Endothelial cell of umbilical vein (primary cell): Measurements from ENCODE around the gene CEP162. TPM values are rescaled to one million over a fixed set of nuclear protein-coding genes. Genes with fewer than 3 reads are reported as not detected.
"Not testable (repeated sequence)": the region's sequence is repeated elsewhere in the genome, so short reads cannot be mapped to it uniquely, and the experiment has no call there.

ENCODE experiments used
- BruUV-seq: library from RNA; stranded (reverse); fragments of 400-500 nt; replicated peaks from 2 replicates; lab custom pipeline; 2021; lab: Mats Ljungman, UMichigan
- CTCF ChIA-PET: fragments of 300-600, 350-600 bp; sonication (Branson Sonifier 250); formaldehyde crosslinking; loops from one replicate; lab custom pipeline; 2021; ENCODE audit warnings: antibody characterized with exemption, inconsistent platforms; lab: Charles Lee
- POLR2A ChIA-PET: fragments of 300-600, 350-600 bp; sonication (Branson Sonifier 250); formaldehyde crosslinking; loops from one replicate; lab custom pipeline; 2021; ENCODE audit warnings: antibody characterized with exemption, inconsistent platforms; lab: Charles Lee
- DNase-seq: peaks from one replicate; pipeline ENCODE4 v3.0.0-alpha.2; 2011; ENCODE audit warnings: low read depth, low spot score
- FAIRE-seq: peaks from 2 replicates; lab custom pipeline; 2011; peaks lifted over from hg19 to GRCh38; lab: Jason Lieb, UNC
- H2AFZ ChIP-seq: 2 replicates; pipeline ENCODE4 v1.6.0; 2012; ENCODE audit warnings: low read depth, low read length, control low read depth, inconsistent platforms
- H3K27ac ChIP-seq: 2 replicates; pipeline ENCODE4 v1.5.1; 2011; ENCODE audit warnings: low read depth, mild to moderate bottlenecking, control low read depth, low read length, moderate library complexity; ENCODE audit not compliant: insufficient read depth
- H3K27me3 ChIP-seq, 2 experiments: 2 replicates each; pipeline versions ENCODE4 v1.6.0 to v1.6.1; 2011; ENCODE audit warnings: low read length in 2 of 2, mixed read lengths in 1 of 2; ENCODE audit not compliant: control insufficient read depth in 2 of 2, insufficient read depth in 2 of 2
- H3K36me3 ChIP-seq, 2 experiments: 2 replicates in 1 of 2; 3 replicates in 1 of 2; pipeline ENCODE4 v1.5.1; 2011; ENCODE audit warnings: low read length in 2 of 2, mild to moderate bottlenecking in 1 of 2, moderate library complexity in 1 of 2; ENCODE audit not compliant: control insufficient read depth in 2 of 2, insufficient read depth in 2 of 2; ENCODE audit errors: extremely low read depth in 1 of 2
- H3K4me1 ChIP-seq: 3 replicates; pipeline ENCODE4 v1.5.1; 2011; ENCODE audit warnings: mild to moderate bottlenecking, low read length; ENCODE audit not compliant: control insufficient read depth, insufficient read depth; ENCODE audit errors: extremely low read depth
- H3K4me2 ChIP-seq: 2 replicates; pipeline ENCODE4 v1.6.1; 2011; ENCODE audit warnings: low read length, control low read depth, mixed read lengths; ENCODE audit not compliant: insufficient read depth
- H3K4me3 ChIP-seq, 3 experiments: fragments of 200-600 bp in 1 of 3; sonication (generic), shearing (Covaris generic) in 1 of 3; replicated peaks in 1 of 3; 2 replicates each; pipeline ENCODE4 v1.5.1; 2011 to 2016; ENCODE audit warnings: control low read depth in 3 of 3, low read length in 3 of 3, mild to moderate bottlenecking in 2 of 3, inconsistent platforms in 1 of 3, low read depth in 1 of 3, moderate library complexity in 1 of 3; ENCODE audit not compliant: insufficient read depth in 1 of 3
- H3K79me2 ChIP-seq: 2 replicates; pipeline ENCODE4 v1.6.0; 2012; ENCODE audit warnings: low read length, inconsistent platforms; ENCODE audit not compliant: control insufficient read depth, insufficient read depth
- H3K9ac ChIP-seq: replicated peaks from 2 replicates; pipeline ENCODE3; 2011; ENCODE audit warnings: low read length, control low read depth; ENCODE audit not compliant: insufficient read depth; ENCODE audit errors: extremely low read depth
- H3K9me1 ChIP-seq: replicated peaks from 3 replicates; pipeline ENCODE4 v1.6.0; 2011; ENCODE audit warnings: mild to moderate bottlenecking, low read length; ENCODE audit not compliant: control insufficient read depth, insufficient read depth; ENCODE audit errors: extremely low read depth
- H3K9me3 ChIP-seq: replicated peaks from 2 replicates; pipeline ENCODE4 v1.5.1; 2012; ENCODE audit warnings: low read length, inconsistent platforms; ENCODE audit not compliant: control insufficient read depth, insufficient read depth
- H4K20me1 ChIP-seq: replicated peaks from 2 replicates; pipeline ENCODE3; 2011; ENCODE audit warnings: mild to moderate bottlenecking, low read length; ENCODE audit not compliant: control insufficient read depth, insufficient read depth; ENCODE audit errors: extremely low read depth
- EZH2 ChIP-seq: IDR thresholded peaks from 2 replicates; pipeline ENCODE4 v1.6.1; 2012; ENCODE audit warnings: borderline replicate concordance, low read depth, mild to moderate bottlenecking, moderate library complexity, low read length, inconsistent platforms; ENCODE audit not compliant: severe bottlenecking
- FOS ChIP-seq: IDR thresholded peaks from 2 replicates; pipeline ENCODE4 v1.6.1; 2011; ENCODE audit warnings: mild to moderate bottlenecking, low read length, moderate library complexity, borderline replicate concordance; ENCODE audit not compliant: insufficient read depth
- GATA2 ChIP-seq: IDR thresholded peaks from 2 replicates; pipeline ENCODE4 v1.7.0; 2011; ENCODE audit warnings: low read depth, mild to moderate bottlenecking, moderate library complexity, mixed read lengths, low read length; ENCODE audit not compliant: insufficient read length, insufficient read depth
- JUN ChIP-seq: IDR thresholded peaks from 2 replicates; pipeline ENCODE4 v1.6.1; 2011; ENCODE audit warnings: borderline replicate concordance, low read depth; ENCODE audit not compliant: insufficient read length, insufficient read depth
- POLR2A ChIP-seq: IDR thresholded peaks from 2 replicates; pipeline ENCODE4 v1.6.1; 2012; ENCODE audit warnings: low read depth, mild to moderate bottlenecking, control low read depth, low read length
- dilution Hi-C: fragments of 300-500 bp; cut with MboI; formaldehyde crosslinking; loops from one replicate; pipeline ENCODE4 v1.15.0; 2019; ENCODE audit warnings: low sequenced_read_pairs; ENCODE audit not compliant: extremely low pct_ligation_motif_present
- intact Hi-C: fragments of 100-400 bp; cut with micrococcal nuclease; formaldehyde crosslinking; loops from one replicate; pipeline ENCODE4 v1.10.0; 2022
- polyA plus RNA-seq, 4 experiments: library from polyadenylated mRNA; depleted of rRNA in 3 of 4; stranded (reverse) in 3 of 4; unstranded in 1 of 4; fragments of >200 nt; gene quantifications; 2 replicates each; pipeline versions ENCODE4 v1.2.1 to v1.2.3, GENCODE V29; 2011 to 2012; ENCODE audit warnings: missing spikeins in 1 of 4
- total RNA-seq: library from RNA; stranded (reverse); gene quantifications from 2 replicates; pipeline ENCODE4 v1.2.3, GENCODE V29; 2021

Gene CEP162
- total and polyA plus RNA-seq, 2 donors (not counting 3 experiments of a cell fraction or from before 2014, with no cell fraction given) = 0.79 to 10.8 TPM

GRCh38 chr6:84191802-84192201 is 35.6 kb downstream of the CEP162 start:
- ChIA-PET POLR2A (no interaction called here), CTCF (no interaction called here)
- Histone ChIP-seq H3K36me3 (peaks cover 0 to 6% of the 10 kb centered on the region in 2 experiments), H2AFZ (no peak overlapping the region), H3K4me1 (peaks cover 17% of the 10 kb centered on the region), H3K27me3 (no peaks in the 10 kb centered on the region), H3K4me3 (no peak overlapping the region), H3K4me2 (no peak overlapping the region), H3K9me1 (no peaks in the 10 kb centered on the region), H3K27ac (no peak overlapping the region), H3K9ac (no peak overlapping the region), H3K9me3 (no peaks in the 10 kb centered on the region), H4K20me1 (no peaks in the 10 kb centered on the region), H3K79me2 (no peaks in the 10 kb centered on the region)
- DNase-seq = no peak
- no peak for TF ChIP-seq JUN
- no peak for TF ChIP-seq GATA2
- TF ChIP-seq FOS = no peak
- no peak for TF ChIP-seq EZH2
- no peak for TF ChIP-seq POLR2A
- no TSS peak for BruUV-seq
- dilution Hi-C loops = no loop called here
- FAIRE-seq = no peak
- intact Hi-C loops = loop anchor here (10.0 kb wide), 1 partner anchor 157 kb away; the partner anchor contains the start of gene MRAP2

GRCh38 chr6:84189356-84189755 is 38.1 kb downstream of the CEP162 start:
- H3K27ac ChIP-seq, H3K9me3 ChIP-seq, intact Hi-C loops, H3K9ac ChIP-seq, CTCF ChIA-PET, H3K79me2 ChIP-seq, H3K4me3 ChIP-seq, dilution Hi-C loops, H3K36me3 ChIP-seq, FAIRE-seq, H3K27me3 ChIP-seq, DNase-seq, BruUV-seq, H2AFZ ChIP-seq, H4K20me1 ChIP-seq, POLR2A ChIA-PET, H3K4me2 ChIP-seq, H3K9me1 ChIP-seq: not testable (repeated sequence)
- H3K4me1 ChIP-seq = peaks cover 17% of the 10 kb centered on the region
